MCF 10A (cell line): ENCODE measurements around the gene LGALSL. TPM values are rescaled to one million over a fixed set of nuclear protein-coding genes. Genes with fewer than 3 reads are reported as not detected.

Experiments
- BruUV-seq: library from RNA; stranded (reverse); fragments of 400-500 nt; replicated peaks from 2 replicates; lab custom pipeline; 2021; lab: Mats Ljungman, UMichigan
- CTCF ChIA-PET: fragments of 300-600 bp; sonication (Branson Sonifier 250); formaldehyde crosslinking; extraction: SDS; loops from one replicate; lab custom pipeline; 2021; ENCODE audit warnings: antibody characterized with exemption, inconsistent platforms; lab: Yijun Ruan, JAX
- POLR2A ChIA-PET: fragments of 300-600, 350-650 bp; sonication (Branson Sonifier 250); formaldehyde crosslinking; extraction: SDS; loops from one replicate; lab custom pipeline; 2020; ENCODE audit warnings: antibody characterized with exemption, inconsistent platforms; lab: Yijun Ruan, JAX
- DNase-seq: peaks from one replicate; pipeline ENCODE4 v3.0.0-alpha.2; 2018; ENCODE audit not compliant: unreplicated experiment
- H3K27ac Mint-ChIP-seq: one replicate; pipeline ENCODE4 v1.8.0; 2022; ENCODE audit warnings: mild to moderate bottlenecking, low read depth, mixed read lengths; ENCODE audit not compliant: unreplicated experiment
- H3K27me3 Mint-ChIP-seq: one replicate; pipeline ENCODE4 v1.8.0; 2022; ENCODE audit warnings: mixed read lengths; ENCODE audit not compliant: insufficient read depth, unreplicated experiment
- H3K36me3 Mint-ChIP-seq: one replicate; pipeline ENCODE4 v1.8.0; 2022; ENCODE audit warnings: mild to moderate bottlenecking, moderate library complexity, mixed read lengths; ENCODE audit not compliant: insufficient read depth, unreplicated experiment
- H3K4me1 Mint-ChIP-seq: one replicate; pipeline ENCODE4 v1.8.0; 2022; ENCODE audit warnings: mixed read lengths; ENCODE audit not compliant: insufficient read depth, unreplicated experiment
- H3K4me3 Mint-ChIP-seq: one replicate; pipeline ENCODE4 v1.8.0; 2022; ENCODE audit warnings: mild to moderate bottlenecking, moderate library complexity, mixed read lengths; ENCODE audit not compliant: unreplicated experiment
- H3K9me3 Mint-ChIP-seq: one replicate; pipeline ENCODE4 v1.8.0; 2022; ENCODE audit warnings: mixed read lengths; ENCODE audit not compliant: unreplicated experiment
- CTCF ChIP-seq: fragments of 200-600 bp; IDR thresholded peaks from one replicate; pipeline ENCODE4 v1.8.0; 2022; ENCODE audit warnings: antibody characterized with exemption, mild to moderate bottlenecking; ENCODE audit not compliant: unreplicated experiment
- intact Hi-C: fragments of 100-400 bp; cut with micrococcal nuclease; formaldehyde crosslinking; loops from 2 replicates; pipeline ENCODE4 v1.14.1; 2022
- total RNA-seq: library from RNA; stranded (reverse); gene quantifications from 2 replicates; pipeline ENCODE4 v1.2.3, GENCODE V29; 2022

LGALSL gene
- total RNA-seq, 1 experiment from 2014 or later: 11.4 TPM

DNA sequence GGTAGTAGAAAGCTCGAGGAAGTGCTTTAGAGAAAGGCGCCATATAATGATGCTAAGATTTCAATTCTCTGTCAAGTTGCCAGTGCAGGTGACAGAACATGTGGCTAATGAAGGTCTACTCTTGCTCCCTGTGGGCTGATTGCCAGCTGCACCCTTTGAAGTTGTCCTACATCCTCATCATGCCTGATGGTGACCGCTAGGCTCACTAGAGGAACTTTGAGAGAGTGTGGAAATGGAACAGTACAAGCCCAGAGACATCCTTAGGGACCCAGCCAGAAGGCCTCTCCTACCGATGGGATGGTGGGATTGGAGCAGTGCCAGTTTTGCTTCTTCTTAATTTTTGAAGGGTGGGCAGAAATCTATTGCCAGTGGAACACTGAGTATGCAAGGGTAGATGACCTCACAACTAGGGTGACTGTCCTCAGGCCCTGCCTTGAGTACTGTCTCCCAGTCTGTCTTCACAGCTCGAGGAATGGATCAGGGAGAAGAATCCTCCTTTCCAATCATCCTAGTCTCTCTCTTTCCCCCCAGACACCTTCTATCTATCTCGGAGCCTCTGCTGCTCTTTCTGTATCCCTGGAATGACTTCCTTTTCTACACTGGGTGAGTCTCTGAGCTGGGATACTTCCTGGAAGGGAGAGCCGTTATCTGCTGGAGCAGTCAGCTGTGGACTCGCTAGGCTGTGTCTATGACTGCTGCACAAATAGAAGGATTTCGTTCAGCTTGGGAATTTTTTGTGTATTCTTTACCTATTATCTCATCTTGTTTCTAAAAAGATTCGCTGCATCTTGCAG lies 33.5 kb downstream of the LGALSL start:
- no peak overlapping the region for H3K27ac Mint-ChIP-seq
- H3K4me3 Mint-ChIP-seq: no peak overlapping the region
- ChIA-PET POLR2A (interaction anchor here (0.7 to 1.9 kb wide), 5 partner anchors 36 to 1703 kb away, joined by 3 to 9 read pairs (median 3); partner anchors contain the start of gene AFTPH), CTCF (interaction anchor here (0.6 to 12.0 kb wide), 55 partner anchors 9 to 441 kb away, joined by 3 to 257 read pairs (median 4); no protein-coding TSS in a partner anchor)
- no peak for TF ChIP-seq CTCF
- H3K27me3 Mint-ChIP-seq: no peaks in the 10 kb centered on the region
- no peak for DNase-seq
- H3K36me3 Mint-ChIP-seq: peaks cover 6% of the 10 kb centered on the region
- intact Hi-C loops: loop anchor here (1.0 to 5.0 kb wide), 3 partner anchors 35 to 439 kb away; partner anchors contain the start of gene LGALSL
- H3K9me3 Mint-ChIP-seq: no peaks in the 10 kb centered on the region
- BruUV-seq: no TSS peak
- H3K4me1 Mint-ChIP-seq: peaks cover 27% of the 10 kb centered on the region

- CTCF ChIA-PET: interaction anchor here (0.5 to 12.0 kb wide), 58 partner anchors 9 to 790 kb away, joined by 3 to 257 read pairs (median 4); no protein-coding TSS in a partner anchor
- no TSS peak for BruUV-seq
- Mint-ChIP-seq H3K27ac (no peak overlapping the region), H3K4me1 (peaks cover 27% of the 10 kb centered on the region), H3K36me3 (peaks cover 6% of the 10 kb centered on the region), H3K9me3 (no peaks in the 10 kb centered on the region), H3K27me3 (no peaks in the 10 kb centered on the region), H3K4me3 (no peak overlapping the region)
- intact Hi-C loops: loop anchor here (1.0 to 5.0 kb wide), 3 partner anchors 36 to 440 kb away; partner anchors contain the start of gene LGALSL
- POLR2A ChIA-PET: interaction anchor here (0.7 to 1.9 kb wide), 5 partner anchors 26 to 1702 kb away, joined by 3 to 9 read pairs (median 3); partner anchors contain the start of gene AFTPH
- TF ChIP-seq CTCF: peak; percentile 92
- peak; percentile 72 for DNase-seq
Observed at GRCh38 chr2:64488050-64488974, 34.4 kb downstream of the LGALSL start.

- H3K4me3 Mint-ChIP-seq: no peak overlapping the region
- no peaks in the 10 kb centered on the region for H3K9me3 Mint-ChIP-seq
- intact Hi-C loops: loop anchor here (2.0 to 5.0 kb wide), 2 partner anchors 37 to 440 kb away; partner anchors contain the start of gene LGALSL
- TF ChIP-seq CTCF: no peak
- POLR2A ChIA-PET: interaction anchor here (1.0 kb wide), 1 partner anchor 25 kb away, joined by 4 read pairs; no protein-coding TSS in a partner anchor
- peaks cover 27% of the 10 kb centered on the region for H3K4me1 Mint-ChIP-seq
- H3K36me3 Mint-ChIP-seq: peaks cover 6% of the 10 kb centered on the region
- no peaks in the 10 kb centered on the region for H3K27me3 Mint-ChIP-seq
- DNase-seq: no peak
- no TSS peak for BruUV-seq
- no peak overlapping the region for H3K27ac Mint-ChIP-seq
- CTCF ChIA-PET: interaction anchor here (0.5 to 12.0 kb wide), 7 partner anchors 11 to 259 kb away, joined by 3 to 257 read pairs (median 11); no protein-coding TSS in a partner anchor
Observed at GRCh38 chr2:64489081-64489751, 35.3 kb downstream of the LGALSL start.
